ENCODE measurements around the gene FN3KRP.

Gene FN3KRP

GRCh38 chr17:82689077-82689476 is 27.4 kb upstream of the FN3KRP start:
- DNase-seq, result no peak

GRCh38 chr17:82690786-82691489 is 25.6 kb upstream of the FN3KRP start:
- DNase-seq, result no peak

GRCh38 chr17:82691714-82692113 is 24.8 kb upstream of the FN3KRP start:
- DNase-seq, result no peak

- no peak for DNase-seq
Observed at GRCh38 chr17:82692268-82692667, 24.2 kb upstream of the FN3KRP start.

GRCh38 chr17:82693168-82693867 is 23.2 kb upstream of the FN3KRP start:
- no peak for DNase-seq

GRCh38 chr17:82694647-82695046 is 21.9 kb upstream of the FN3KRP start:
- DNase-seq, result no peak

GRCh38 chr17:82696259-82696658 is 20.2 kb upstream of the FN3KRP start:
- no peak for DNase-seq

GRCh38 chr17:82696916-82697807 is 19.3 kb upstream of the FN3KRP start:
- DNase-seq, result no peak

GRCh38 chr17:82697808-82698064 is 18.8 kb upstream of the FN3KRP start:
- no peak for DNase-seq

GRCh38 chr17:82698065-82698973 is 18.2 kb upstream of the FN3KRP start, which contains the start of gene RAB40B:
TSS of gene RAB40B (minus strand) at chr17:82698698. CDS start at chr17:82698596, 102 bp downstream.
- DNase-seq, result peak; percentile 98

- DNase-seq, result no peak
Observed at GRCh38 chr17:82698974-82699442, 17.5 kb upstream of the FN3KRP start.

- DNase-seq, result no peak
Observed at GRCh38 chr17:82699551-82699950, 17.0 kb upstream of the FN3KRP start.

GRCh38 chr17:82702231-82702927 is 14.1 kb upstream of the FN3KRP start:
- DNase-seq, result no peak

GRCh38 chr17:82703036-82703745 is 13.3 kb upstream of the FN3KRP start:
- no peak for DNase-seq

- no peak for DNase-seq
Observed at GRCh38 chr17:82703935-82704865, 12.3 kb upstream of the FN3KRP start.

- DNase-seq, result no peak
Observed at GRCh38 chr17:82704886-82705285, 11.6 kb upstream of the FN3KRP start.

GRCh38 chr17:82705756-82706155 is 10.8 kb upstream of the FN3KRP start:
- no peak for DNase-seq

GRCh38 chr17:82709024-82709675 is 7.4 kb upstream of the FN3KRP start:
- no peak for DNase-seq
